DMS153 (cell line): ENCODE measurements around the gene IFI6.
A peak's percentile ranks its signal among the peaks of the same experiment; 100 is the strongest.
"Not testable (repeated sequence)": the region's sequence is repeated elsewhere in the genome, so short reads cannot be mapped to it uniquely, and the experiment has no call there.

Source experiments
- DNase-seq: peaks from one replicate; lab custom pipeline; 2025; lab: John Stamatoyannopoulos, UW

The IFI6 gene

DNA sequence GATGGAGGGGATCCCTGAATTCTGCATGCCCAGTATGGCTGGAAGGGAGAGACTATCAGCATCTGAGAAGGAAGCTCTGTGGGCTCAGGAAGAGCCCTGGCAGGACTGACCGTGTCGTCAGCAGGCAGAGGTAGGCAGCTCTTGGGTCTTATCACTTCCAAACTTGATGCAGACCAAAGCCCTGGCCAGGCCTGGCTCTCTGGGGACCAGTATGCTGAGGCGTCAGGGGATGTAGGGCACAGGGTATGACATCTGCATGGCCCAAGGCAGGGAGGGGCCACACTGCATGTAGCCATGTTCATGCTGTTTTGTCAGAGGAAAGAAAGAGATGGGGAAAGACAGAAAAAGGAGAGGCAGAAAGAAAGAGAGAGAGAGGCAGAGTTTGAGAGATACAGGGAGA is 43.3 kb downstream of the IFI6 start:
- no peak for DNase-seq

DNA sequence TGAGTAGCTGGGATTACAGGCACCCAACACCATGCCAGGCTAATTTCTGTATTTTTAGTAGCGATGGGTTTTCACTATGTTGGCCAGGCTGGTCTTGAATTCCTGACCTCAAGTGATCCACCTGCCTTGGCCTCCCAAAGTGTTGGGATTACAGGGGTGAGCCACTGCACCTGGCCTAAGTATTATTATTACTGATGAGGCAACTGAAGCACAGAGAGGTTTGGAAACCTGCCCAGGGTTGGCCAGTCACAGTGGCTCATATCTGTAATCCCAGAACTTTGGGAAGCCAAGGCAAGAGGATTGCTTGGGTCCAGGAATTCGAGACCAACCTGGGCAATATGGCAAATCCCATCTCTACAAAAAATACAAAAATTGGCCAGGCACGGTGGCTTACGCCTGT is 44.3 kb downstream of the IFI6 start:
- DNase-seq, result not testable (repeated sequence)

DNA sequence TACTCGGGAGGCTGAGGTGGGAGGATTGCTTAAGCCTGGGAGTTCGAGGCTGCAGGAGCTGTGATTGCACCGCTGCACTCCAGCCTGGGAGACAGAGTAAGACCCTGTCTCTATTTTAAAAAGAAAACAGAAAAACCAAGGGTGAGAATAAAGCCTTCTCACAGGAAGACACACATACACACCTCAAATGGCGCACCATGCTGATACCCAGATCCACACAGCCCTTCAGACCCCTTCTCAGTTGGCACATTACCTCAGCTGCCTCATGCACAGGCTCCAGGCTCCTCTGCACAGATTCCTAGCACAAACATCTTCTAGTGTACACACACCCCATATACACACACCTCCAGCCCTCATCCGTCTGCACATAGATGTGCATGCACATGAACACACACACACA is 44.9 kb downstream of the IFI6 start:
- no peak for DNase-seq

DNA sequence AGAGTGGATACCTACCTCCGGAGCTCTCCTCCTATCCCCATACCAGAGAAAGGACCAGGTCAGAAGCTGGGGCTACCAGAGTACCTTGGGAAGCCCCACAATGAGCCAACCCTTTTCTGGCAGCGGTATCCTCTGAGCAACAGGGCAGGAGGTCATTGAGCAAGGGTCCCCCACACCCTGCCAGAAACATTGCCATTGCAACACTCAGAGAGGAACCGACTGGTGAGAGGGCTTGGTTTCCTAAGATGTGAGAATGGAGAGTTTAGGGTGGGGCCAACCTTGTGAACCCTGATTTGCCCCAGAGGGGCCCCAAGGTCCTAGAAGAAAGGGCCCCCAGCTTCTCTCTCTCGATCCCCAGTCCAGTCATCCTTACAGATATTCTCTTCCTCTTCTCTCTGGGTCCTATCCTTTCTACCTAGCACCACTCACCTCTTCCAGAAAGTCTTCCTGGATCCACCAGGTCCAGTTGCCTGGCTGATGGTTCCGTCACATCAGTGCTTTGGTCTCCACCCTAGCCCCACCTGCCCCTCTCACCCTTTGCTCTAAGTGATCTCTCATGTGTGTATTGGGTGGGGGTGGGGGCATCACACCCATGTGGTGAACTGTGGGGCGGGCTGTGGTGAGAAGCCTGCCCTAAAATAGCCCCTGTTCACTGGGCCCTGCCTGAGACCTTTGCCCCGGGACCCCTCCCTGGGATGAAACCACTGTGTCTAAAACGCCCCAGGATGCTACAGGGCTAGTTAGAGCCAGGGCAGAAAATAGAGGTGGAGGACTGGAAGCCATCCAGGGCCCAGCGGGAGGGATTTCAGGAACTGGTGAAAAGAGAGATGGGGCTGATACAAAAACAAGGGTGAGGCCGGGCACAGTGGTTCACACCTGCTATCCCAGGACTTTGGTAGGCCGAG is 45.7 kb downstream of the IFI6 start:
- no peak for DNase-seq

DNA sequence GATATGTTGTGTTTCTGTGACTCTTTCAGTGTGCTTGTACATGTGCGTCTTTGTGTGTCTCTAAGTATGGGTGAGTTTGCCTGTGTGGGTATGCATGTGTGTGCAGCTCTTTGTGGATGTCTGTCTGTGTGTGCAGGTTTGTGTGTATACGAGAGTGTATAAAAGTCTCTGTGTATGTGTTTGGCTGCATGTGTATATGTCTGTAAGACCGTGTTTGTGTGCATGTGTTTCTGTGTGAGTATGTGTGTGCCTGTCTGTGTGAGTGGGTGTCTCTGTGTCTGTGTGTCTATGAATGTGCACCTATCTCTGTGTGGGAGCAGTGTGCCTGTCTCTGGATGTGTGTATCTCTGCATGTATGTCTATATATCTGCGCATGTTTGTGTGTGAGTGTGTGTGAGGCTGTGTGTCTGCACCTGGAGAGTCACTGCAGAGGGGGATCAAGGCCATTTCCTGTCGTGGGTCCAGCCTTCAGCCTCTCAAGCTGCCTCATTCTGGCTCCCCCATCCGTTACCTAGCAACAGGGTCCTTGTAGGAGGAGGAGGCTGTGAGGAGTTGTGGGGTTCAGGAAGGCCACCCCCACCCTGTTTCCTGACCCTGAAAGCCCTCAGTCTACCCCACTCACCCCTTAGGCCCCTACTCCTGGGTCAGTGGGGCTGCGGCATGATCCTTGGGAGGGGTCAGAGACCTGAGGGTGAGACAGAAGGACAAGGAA is 47.4 kb downstream of the IFI6 start:
- peak; percentile 48 for DNase-seq

DNA sequence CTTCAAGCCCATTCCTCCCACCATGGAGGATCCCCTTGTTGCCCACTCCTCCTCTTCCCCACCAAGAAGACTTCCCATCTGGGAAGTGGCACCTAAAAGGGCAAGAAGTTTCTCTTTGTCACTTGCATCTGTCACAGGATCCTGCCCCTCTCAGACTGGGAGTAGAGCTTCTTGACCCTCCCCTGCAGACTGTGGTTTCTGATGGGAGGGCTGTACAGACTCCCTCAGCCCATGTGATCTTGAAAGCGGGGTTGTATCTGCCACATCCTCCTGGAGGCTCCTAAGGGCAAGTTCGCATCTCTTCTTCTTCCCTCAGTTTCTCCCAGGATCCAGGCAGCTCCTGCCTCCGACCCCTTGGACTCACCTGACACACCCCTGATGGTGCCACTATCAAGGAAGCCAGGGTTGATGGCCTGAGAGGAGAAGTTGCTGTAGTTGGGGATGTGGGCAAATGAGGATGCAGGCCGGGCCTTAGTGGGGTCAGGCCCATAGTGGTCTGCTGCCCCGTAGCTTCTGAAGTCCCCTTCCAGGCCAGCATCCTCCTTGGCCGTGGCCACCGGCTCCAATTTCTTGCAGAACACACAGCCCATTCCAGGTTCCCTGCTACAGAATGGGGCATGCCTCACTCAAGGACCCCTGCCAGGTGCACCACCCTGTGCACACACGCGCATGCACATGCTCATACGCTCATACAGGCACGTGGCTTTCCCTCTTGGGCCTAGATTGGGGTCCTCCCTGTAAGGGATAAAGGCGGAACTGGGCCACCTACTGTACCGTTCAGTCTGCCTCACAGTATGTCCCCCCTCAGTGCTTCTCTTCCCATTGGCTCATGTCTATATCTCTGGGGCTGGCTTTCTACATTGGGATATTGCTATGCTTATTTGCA is 48.4 kb downstream of the IFI6 start:
- no peak for DNase-seq

DNA sequence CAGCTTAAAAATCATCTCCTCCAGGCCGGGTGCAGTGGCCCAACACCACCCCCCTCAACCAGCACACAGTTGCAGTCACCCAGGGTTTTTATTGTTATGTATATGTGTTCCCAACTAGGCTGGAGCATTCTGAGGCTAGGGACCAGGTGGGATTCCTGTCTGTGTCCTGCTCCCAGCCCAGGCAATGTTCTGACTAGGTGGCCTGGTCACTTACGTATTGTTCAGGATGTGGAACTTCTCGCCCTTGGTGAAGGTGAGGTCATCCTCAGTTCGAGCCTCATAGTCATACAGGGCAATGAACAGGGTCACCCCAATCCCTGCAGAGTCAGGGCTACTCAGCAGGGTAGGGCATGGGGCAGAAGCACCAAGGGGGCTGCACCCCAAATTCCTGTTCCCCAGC is 49.2 kb downstream of the IFI6 start:
- no peak for DNase-seq

DNA sequence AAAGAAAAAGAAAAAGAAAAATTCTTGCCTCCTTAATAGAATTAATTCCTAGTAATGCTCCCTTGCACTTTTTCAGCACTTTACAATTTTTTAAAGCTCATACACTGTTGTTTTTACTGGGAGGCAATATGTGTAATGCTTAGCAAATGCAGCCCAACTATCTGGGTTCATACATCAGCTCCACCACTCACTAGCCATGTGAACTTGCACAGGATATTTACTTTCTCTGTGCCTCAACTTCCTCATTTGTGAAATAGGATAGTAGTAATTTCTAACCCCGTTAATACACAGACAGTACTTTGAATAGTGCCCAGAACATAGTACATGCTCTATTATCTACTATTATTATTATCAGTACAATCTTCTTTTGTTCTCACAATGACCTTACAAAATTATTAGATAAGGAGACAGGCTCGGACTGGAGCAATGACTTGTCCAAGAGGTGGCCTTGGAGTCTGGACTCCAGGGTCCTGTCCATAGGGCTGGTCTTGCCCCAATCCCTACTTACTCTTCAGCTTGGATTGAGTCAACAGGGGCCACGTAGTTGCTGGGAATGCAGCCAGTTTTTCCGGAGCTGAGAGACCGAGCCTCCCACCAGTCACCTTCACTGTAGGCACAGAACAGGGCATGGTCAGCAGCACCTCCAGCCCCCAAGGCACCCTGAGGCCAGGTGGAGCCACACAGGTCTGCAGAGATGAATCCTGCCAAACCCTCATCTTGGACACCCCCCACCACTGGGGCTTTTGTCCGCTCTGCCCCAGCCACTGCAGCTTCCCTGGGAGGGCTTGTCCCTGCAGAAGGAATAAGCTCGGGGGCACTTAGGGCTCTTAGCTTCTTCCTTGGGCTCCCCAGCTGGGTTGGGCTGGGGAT is 50.7 kb downstream of the IFI6 start:
- no peak for DNase-seq

DNA sequence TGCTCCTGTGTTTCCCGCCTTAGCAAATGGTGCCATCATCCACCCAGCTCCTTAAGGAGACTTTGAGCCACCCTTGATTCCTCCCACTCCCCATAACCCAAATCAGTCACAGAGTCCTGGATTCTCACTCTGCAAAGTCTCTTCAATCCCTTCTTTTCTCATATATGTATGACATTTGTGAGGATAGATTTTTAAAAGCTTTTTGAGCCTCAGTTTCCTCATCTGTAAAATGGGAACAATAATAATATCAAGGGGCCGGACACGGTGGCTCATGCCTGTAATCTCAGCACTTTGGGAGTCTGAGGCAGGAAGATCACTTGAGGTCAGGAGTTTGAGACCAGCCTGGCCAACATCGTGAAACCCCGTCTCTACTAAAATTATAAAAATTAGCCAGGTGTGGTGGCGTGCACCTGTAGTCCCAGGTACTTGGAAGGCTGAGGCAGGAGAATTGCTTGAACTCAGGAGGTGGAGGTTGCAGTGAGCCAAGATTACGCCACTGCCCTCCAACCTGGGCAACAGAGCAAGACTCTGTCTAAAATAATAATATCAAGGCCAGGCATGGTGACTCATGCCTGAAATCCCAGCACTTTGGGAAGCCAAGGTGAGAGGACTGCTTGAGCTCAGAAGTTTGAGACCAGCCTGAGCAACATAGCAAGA is 52.1 kb downstream of the IFI6 start:
- not testable (repeated sequence) for DNase-seq

DNA sequence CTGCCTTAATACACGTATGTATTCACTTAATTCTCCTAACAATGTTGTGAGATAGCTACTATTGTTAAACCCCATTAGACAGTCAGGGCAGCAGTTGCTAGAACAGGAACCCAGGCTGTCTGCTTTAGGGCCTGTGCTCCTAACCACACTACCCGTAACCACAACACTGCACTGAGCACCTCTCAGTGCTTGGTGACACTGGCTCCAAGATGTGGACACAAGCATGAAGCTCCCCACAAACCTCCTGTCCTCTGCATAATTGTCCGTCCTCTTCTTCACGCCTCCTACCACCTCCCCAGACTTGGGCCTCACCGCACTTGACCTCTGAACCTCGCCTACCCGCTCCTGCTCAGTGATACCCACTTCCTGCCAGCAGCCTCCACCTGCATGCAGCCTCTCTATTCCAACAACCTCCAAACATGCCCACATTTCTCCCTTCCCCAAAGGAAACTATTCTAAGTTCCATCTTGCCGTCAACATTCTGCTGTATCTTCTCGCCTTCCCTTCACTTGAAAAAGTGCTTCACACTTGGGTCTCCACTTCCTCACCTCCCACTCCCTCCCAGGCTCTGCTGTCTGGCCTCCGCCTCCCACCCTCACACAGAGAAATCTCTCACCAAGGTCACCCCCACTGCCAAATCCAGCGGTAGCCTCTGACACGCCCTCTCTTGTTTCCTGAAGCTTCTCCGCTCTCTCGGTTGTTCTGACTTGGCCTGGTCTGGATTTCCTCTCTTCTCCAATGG is 53.5 kb downstream of the IFI6 start:
- no peak for DNase-seq

DNA sequence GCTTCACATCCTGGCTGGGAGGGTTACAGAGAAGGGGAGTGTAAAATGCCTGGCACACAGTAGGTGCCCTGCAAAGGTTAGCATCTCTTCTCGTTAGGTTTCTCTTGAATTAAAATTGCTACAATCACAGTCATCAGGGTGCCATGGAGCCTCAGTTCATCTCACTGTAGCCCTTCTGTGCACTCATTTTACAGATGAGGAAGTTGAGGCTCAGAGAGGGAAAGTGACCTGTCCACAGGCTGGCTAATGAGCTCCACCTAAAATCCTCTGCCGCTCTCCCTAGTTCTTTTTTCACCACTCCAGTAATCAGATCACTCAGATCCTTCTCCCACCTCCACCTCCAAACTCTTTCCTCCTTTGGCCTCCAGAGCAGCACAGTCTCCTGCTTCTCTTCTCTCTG is 54.6 kb downstream of the IFI6 start:
- DNase-seq, result no peak

DNA sequence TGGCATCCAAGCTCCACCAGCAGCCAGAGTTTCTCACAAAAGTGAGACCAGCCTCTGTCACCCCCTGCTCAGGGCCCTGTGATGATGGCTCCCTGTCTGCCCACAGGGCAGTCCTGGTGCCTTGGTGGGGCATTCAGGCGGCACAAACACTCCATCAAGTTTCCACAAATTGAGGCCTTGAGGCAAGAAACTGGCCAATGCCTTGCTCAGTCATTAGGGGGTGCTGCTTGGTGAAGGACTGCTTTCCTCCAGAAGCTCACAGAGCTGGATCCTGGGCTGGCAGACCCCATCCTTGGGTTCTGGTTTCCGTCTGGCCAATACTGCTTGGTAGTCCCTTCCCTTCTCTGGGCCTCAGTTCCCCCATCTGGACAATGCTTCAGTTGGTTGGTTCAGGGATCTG is 55.6 kb downstream of the IFI6 start:
- no peak for DNase-seq
